Measurements from ENCODE around the gene CTXN2. TPM values are rescaled to one million over a fixed set of nuclear protein-coding genes. Genes with fewer than 3 reads are reported as not detected.

Gene CTXN2
- total RNA-seq: not detected

- DNase-seq (ENCODE audit: low spot score): no peak
- ATAC-seq (ENCODE audit: low FRiP score): no peak
- TF ChIP-seq CTCF (IDR thresholded peaks at IDR 0.05): no peak
Measured at GRCh38 chr15:48191574-48192225, at the start of gene CTXN2. TSS of gene CTXN2 (plus strand) at chr15:48191665. CDS start at chr15:48201301, 9,636 bp downstream.

GRCh38 chr15:48143856-48144255, 47.6 kb upstream of the CTXN2 start:
- DNase-seq (ENCODE audit: low spot score) (no peak), ATAC-seq (ENCODE audit: low FRiP score) (no peak)
- no peak for TF ChIP-seq CTCF (IDR thresholded peaks at IDR 0.05)

GRCh38 chr15:48144889-48145288, 46.6 kb upstream of the CTXN2 start:
- no peak for DNase-seq (ENCODE audit: low spot score)
- no peak for TF ChIP-seq CTCF (IDR thresholded peaks at IDR 0.05)
- no peak for ATAC-seq (ENCODE audit: low FRiP score)

- DNase-seq (ENCODE audit: low spot score): no peak
- TF ChIP-seq CTCF (IDR thresholded peaks at IDR 0.05): no peak
- ATAC-seq (ENCODE audit: low FRiP score): no peak
Measured at GRCh38 chr15:48145923-48146322, 45.5 kb upstream of the CTXN2 start.

- ATAC-seq (ENCODE audit: low FRiP score) (no peak), DNase-seq (ENCODE audit: low spot score) (no peak)
- TF ChIP-seq CTCF (IDR thresholded peaks at IDR 0.05): no peak
Measured at GRCh38 chr15:48147358-48147757, 44.1 kb upstream of the CTXN2 start.

- no peak for DNase-seq (ENCODE audit: low spot score)
- ATAC-seq (ENCODE audit: low FRiP score): no peak
- no peak for TF ChIP-seq CTCF (IDR thresholded peaks at IDR 0.05)
Measured at GRCh38 chr15:48149858-48150257, 41.6 kb upstream of the CTXN2 start.

- no peak for TF ChIP-seq CTCF (IDR thresholded peaks at IDR 0.05)
- DNase-seq (ENCODE audit: low spot score): no peak
- no peak for ATAC-seq (ENCODE audit: low FRiP score)
Measured at GRCh38 chr15:48153526-48153925, 37.9 kb upstream of the CTXN2 start.
